NB4 (cell line): ENCODE measurements around the gene MATR3.

Experiments
- CTCF ChIP-seq: IDR thresholded peaks from one replicate; pipeline ENCODE4 v1.5.1; 2012; ENCODE audit warnings: low read depth, low read length
- POLR2A ChIP-seq: IDR thresholded peaks from 2 replicates; pipeline ENCODE4 v1.6.1; 2011; ENCODE audit warnings: mild to moderate bottlenecking; ENCODE audit not compliant: insufficient read length; ENCODE audit errors: extremely low read depth

DNA sequence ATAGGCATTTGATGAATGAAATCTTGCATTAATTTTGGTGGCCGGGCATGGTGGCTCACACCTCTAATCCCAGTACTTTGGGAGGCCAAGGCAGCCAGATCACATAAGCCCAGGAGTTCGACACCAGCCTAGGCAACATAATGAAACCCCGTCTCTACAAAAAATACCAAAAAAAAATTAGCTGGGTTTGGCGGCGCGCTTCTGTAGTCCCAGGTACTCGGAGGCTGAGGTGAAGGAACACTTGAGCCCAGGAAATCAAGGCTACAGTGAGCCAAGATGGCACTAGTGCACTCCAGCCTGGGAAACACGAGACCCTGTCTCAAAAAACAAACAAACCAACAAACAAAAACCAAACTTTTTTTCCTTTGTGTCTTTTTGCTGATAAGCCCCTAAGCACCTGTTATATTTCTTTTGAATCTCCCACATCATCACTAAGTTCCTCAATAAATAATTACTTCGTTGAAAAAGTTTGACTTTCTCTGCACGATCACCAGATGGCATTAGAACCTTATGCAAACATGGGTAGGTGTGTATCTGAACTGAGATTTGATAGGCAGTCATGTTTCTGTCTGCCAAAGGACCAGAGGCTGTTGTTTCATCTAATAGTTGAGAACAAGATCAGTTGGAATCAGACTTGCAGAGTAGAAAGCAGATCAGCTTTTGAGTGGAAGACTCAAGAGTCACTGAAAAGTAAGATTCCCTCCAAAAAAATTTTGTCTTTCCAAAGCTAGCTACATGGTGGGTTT, 5.5 kb upstream of the MATR3 start:
- TF ChIP-seq CTCF (no peak), POLR2A (no peak)
